ENCODE measurements around the gene C20orf141. TPM values are rescaled to one million over a fixed set of nuclear protein-coding genes. Genes with fewer than 3 reads are reported as not detected.

The C20orf141 gene
- total RNA-seq, 2 donors from 2014 or later: not detected

DNA sequence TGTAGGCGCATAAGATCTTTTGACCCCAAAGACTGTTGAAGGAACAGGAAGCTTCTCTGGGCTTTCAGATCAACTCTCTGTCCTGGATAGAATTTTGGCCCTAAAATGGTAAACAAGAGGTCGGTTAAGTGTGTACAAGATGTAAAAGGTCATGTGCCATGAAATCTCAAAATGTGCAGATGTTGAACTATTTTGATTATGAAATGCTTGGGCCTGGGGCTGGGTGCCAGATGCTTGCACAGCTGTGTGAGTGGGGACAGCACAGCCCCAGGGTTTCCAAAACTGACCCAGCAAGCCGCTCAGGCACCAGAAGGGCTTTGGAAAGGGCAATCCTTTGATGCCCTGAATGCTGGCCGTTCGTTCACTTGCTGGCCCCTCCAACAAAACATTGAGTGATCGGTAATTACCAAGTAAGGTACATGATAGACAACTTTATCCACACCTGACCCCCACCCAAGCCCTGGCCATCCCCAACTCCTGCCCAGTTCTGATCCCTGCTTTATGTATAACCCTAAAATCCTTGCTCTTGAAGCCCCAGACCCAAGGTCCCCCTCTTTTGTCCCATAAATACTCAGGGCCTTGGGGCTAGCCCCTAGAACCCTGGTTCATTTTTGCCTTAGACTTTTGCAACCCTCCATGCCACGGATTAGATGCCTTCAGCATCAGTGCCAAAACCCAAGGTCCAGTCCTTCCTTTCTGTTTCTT is 3.3 kb downstream of the C20orf141 start:
- Mint-ChIP-seq H3K9me3 (peaks cover 5% of the 10 kb centered on the region), H3K36me3 (ENCODE audit: low read depth) (no peaks in the 10 kb centered on the region), H3K27me3 (ENCODE audit: insufficient read depth) (peaks cover 54% of the 10 kb centered on the region), H3K4me3 (no peak overlapping the region), H3K4me1 (peaks cover 23% of the 10 kb centered on the region), H3K27ac (no peak overlapping the region)
- peaks cover 5% of the 10 kb centered on the region for H3K4me1 ChIP-seq (ENCODE audit: control insufficient read depth, insufficient read depth, low read length)
- 83 to 91% methylated on average over 5 to 7 of the region's 7 CpGs for WGBS, 2 experiments (ENCODE audit: insufficient coverage in 1 of 2, insufficient read length in 1 of 2)
- H3K27me3 ChIP-seq (ENCODE audit: control insufficient read depth, insufficient read depth, low read length, poor library complexity, severe bottlenecking): peaks cover 36% of the 10 kb centered on the region
- no peaks in the 10 kb centered on the region for H3K9me3 ChIP-seq (ENCODE audit: control insufficient read depth, low read length)
- TF ChIP-seq, protein P1, sequence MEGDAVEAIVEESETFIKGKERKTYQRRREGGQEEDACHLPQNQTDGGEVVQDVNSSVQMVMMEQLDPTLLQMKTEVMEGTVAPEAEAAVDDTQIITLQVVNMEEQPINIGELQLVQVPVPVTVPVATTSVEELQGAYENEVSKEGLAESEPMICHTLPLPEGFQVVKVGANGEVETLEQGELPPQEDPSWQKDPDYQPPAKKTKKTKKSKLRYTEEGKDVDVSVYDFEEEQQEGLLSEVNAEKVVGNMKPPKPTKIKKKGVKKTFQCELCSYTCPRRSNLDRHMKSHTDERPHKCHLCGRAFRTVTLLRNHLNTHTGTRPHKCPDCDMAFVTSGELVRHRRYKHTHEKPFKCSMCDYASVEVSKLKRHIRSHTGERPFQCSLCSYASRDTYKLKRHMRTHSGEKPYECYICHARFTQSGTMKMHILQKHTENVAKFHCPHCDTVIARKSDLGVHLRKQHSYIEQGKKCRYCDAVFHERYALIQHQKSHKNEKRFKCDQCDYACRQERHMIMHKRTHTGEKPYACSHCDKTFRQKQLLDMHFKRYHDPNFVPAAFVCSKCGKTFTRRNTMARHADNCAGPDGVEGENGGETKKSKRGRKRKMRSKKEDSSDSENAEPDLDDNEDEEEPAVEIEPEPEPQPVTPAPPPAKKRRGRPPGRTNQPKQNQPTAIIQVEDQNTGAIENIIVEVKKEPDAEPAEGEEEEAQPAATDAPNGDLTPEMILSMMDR (conservative IDR thresholded peaks at IDR 0.05): no peak
- no peak overlapping the region for H3K4me3 ChIP-seq (ENCODE audit: low read length)
- DNase-seq: peak; percentile 18
- no peak overlapping the region for H3K9ac ChIP-seq (ENCODE audit: extremely low read depth, low read length, poor library complexity, severe bottlenecking)
- H3K36me3 ChIP-seq (ENCODE audit: control insufficient read depth, insufficient read depth, low read length): no peaks in the 10 kb centered on the region
- H3K27ac ChIP-seq (ENCODE audit: low read depth, low read length): no peak overlapping the region

DNA sequence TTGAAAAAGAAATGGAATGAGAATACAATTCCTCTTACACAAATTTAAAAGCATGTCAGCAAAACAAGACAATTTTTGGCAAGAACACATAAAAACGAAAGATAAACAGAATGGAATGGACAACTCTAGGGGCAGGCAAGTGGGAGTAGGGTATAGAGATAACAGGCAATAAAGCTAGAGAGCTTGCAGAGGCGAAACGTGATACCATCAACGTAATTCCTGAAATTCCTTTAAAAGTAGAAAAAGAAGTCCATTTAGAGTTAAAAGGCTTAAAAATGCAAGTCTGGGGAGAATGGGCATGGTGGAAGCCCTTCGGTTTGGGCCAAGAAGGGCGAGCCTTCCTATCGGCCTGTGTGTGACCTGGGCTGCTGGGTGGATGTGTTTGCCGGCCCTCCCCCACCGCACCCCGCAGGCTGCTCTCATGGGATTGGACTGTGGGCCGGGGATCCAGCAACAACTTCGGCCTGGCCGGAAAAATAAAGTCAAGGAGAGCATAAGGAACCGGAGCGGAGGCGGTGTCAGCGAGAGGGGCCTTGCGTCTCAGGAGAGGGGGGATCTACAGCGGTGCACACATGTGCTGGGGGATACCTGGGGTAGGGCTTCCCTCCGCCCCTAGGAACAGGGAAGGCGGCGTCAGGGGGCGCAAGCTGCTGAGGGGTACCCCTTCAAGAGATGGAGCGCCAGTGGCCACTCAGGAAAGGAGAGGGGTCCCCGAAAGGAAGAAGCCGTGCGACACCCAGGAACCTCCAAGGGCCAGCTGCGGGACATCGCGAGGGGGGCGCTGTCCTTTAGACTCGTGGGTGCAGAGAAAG is 5.5 kb downstream of the C20orf141 start:
- Mint-ChIP-seq H3K27me3 (ENCODE audit: insufficient read depth) (peaks cover 51% of the 10 kb centered on the region), H3K27ac (no peak overlapping the region), H3K9me3 (no peaks in the 10 kb centered on the region), H3K36me3 (ENCODE audit: low read depth) (no peaks in the 10 kb centered on the region), H3K4me1 (peaks cover 13% of the 10 kb centered on the region), H3K4me3 (peak overlapping the region; percentile 36)
- peak; percentile 81 for DNase-seq
- TF ChIP-seq, protein P1 (conservative IDR thresholded peaks at IDR 0.05): no peak
- Histone ChIP-seq H3K9ac (ENCODE audit: extremely low read depth, low read length, poor library complexity, severe bottlenecking) (no peak overlapping the region), H3K27ac (ENCODE audit: low read depth, low read length) (no peak overlapping the region), H3K36me3 (ENCODE audit: control insufficient read depth, insufficient read depth, low read length) (no peaks in the 10 kb centered on the region), H3K4me3 (ENCODE audit: low read length) (no peak overlapping the region), H3K9me3 (ENCODE audit: control insufficient read depth, low read length) (no peaks in the 10 kb centered on the region), H3K4me1 (ENCODE audit: control insufficient read depth, insufficient read depth, low read length) (no peaks in the 10 kb centered on the region), H3K27me3 (ENCODE audit: control insufficient read depth, insufficient read depth, low read length, poor library complexity, severe bottlenecking) (peaks cover 36% of the 10 kb centered on the region)
- 50 to 55% methylated on average over 20 to 32 of the region's 32 CpGs for WGBS, 2 experiments (ENCODE audit: insufficient coverage in 1 of 2, insufficient read length in 1 of 2)

DNA sequence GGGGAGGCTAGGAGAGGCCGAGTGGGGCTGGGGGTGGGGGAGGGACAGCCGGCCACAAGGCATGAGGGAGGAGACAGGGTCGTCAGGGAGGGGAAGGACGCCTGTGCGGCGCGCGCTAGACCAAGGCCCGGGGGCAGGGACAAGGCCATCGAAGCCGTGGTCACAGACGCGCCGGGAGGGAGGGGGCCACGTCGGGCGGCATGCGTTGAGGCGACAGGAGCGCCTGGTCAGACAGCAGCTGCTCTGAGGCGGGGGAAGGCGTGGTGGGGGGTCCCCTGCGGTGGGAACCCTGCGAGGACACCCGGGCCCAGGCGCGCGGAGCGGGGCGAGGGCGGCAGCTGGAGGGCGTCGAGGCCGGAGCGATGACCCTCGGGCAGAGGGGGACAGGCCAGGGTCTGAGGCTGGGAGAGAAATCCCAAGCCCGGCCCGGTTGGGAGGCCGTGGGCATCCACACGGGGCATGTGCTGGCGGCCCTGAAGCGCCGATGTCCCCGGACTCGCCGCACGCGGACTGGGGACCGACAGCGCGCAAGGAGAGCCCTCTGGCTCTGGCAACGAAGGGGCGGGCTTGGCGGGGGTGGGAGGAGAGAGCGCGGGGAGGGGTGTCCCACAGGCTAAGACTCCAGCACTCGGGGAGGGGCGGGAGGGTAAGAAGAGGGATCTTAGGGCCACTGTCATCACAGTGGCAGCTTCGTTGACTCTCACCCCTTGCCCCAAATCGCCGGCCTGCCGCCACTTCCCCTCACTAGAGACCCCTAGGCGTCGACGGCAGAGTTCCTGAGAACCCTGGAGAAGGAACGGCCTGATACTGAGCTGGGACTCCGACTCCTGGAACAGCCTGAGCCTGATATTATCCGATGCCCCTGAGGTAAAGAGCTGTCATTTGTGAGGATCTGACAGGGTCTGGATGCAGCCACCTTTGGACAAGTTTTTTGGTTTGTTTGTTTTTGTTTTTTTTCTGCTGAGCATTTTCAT is 6.4 kb downstream of the C20orf141 start:
- no peaks in the 10 kb centered on the region for H3K36me3 ChIP-seq (ENCODE audit: control insufficient read depth, insufficient read depth, low read length)
- DNase-seq: peak; percentile 83
- H3K27me3 ChIP-seq (ENCODE audit: control insufficient read depth, insufficient read depth, low read length, poor library complexity, severe bottlenecking): peaks cover 44% of the 10 kb centered on the region
- H3K4me1 ChIP-seq (ENCODE audit: control insufficient read depth, insufficient read depth, low read length): no peaks in the 10 kb centered on the region
- no peaks in the 10 kb centered on the region for H3K9me3 Mint-ChIP-seq
- H3K9me3 ChIP-seq (ENCODE audit: control insufficient read depth, low read length): no peaks in the 10 kb centered on the region
- no peak overlapping the region for H3K4me3 ChIP-seq (ENCODE audit: low read length)
- H3K4me1 Mint-ChIP-seq: peaks cover 16% of the 10 kb centered on the region
- H3K27me3 Mint-ChIP-seq (ENCODE audit: insufficient read depth): peaks cover 56% of the 10 kb centered on the region
- H3K9ac ChIP-seq (ENCODE audit: extremely low read depth, low read length, poor library complexity, severe bottlenecking): no peak overlapping the region
- no peak overlapping the region for H3K27ac Mint-ChIP-seq
- H3K36me3 Mint-ChIP-seq (ENCODE audit: low read depth): no peaks in the 10 kb centered on the region
- H3K4me3 Mint-ChIP-seq: peak overlapping the region; percentile 36
- TF ChIP-seq, protein P1 (conservative IDR thresholded peaks at IDR 0.05): peak; percentile 19
- no peak overlapping the region for H3K27ac ChIP-seq (ENCODE audit: low read depth, low read length)
- WGBS, 2 experiments (ENCODE audit: insufficient coverage in 1 of 2, insufficient read length in 1 of 2): 30 to 47% methylated on average over 25 to 66 of the region's 68 CpGs
